K562 (cell line): ENCODE results near the gene AMOTL1.

Source experiments
- PHB ChIP-seq: fragments of 250-450 bp; sonication (Bioruptor Pico); IDR thresholded peaks from 2 replicates; pipeline ENCODE4 v1.5.0; 2021
- PKNOX1 ChIP-seq: fragments of 450-650 bp; IDR thresholded peaks from 2 replicates; pipeline ENCODE4 v1.6.1; 2016
- POLR2A ChIP-seq: fragments of 450-650 bp; conservative IDR thresholded peaks from 2 replicates; pipeline ENCODE4 v1.6.1; 2016
- SP1 ChIP-seq: sonication (generic); formaldehyde crosslinking; IDR thresholded peaks from 2 replicates; pipeline ENCODE4 v1.8.1; 2022; ENCODE audit warnings: mild to moderate bottlenecking, missing genetic modification reagents
- TGIF2 ChIP-seq: sonication (generic); formaldehyde crosslinking; IDR thresholded peaks from 2 replicates; pipeline ENCODE4 v1.8.1; 2022; ENCODE audit warnings: mild to moderate bottlenecking, missing genetic modification reagents, moderate library complexity

- no peak for TF ChIP-seq PKNOX1
- TF ChIP-seq SP1 (CRISPR knock-in tag) = no peak
- no peak for TF ChIP-seq PHB (CRISPR knock-in tag)
- no peak for TF ChIP-seq POLR2A
- TF ChIP-seq TGIF2 (CRISPR knock-in tag) = no peak
Observed at GRCh38 chr11:94838027-94838731, 70.0 kb downstream of the AMOTL1 start.
